Placental epithelial cell (primary cell): Measurements from ENCODE around the gene VRTN. TPM values are rescaled to one million over a fixed set of nuclear protein-coding genes. Genes with fewer than 3 reads are reported as not detected.

Source experiments
- total RNA-seq: library from RNA; depleted of rRNA; stranded (reverse); fragments of >200 nt; gene quantifications from 2 replicates; pipeline ENCODE4 v1.2.3, GENCODE V29; 2012

Gene VRTN, protein sequence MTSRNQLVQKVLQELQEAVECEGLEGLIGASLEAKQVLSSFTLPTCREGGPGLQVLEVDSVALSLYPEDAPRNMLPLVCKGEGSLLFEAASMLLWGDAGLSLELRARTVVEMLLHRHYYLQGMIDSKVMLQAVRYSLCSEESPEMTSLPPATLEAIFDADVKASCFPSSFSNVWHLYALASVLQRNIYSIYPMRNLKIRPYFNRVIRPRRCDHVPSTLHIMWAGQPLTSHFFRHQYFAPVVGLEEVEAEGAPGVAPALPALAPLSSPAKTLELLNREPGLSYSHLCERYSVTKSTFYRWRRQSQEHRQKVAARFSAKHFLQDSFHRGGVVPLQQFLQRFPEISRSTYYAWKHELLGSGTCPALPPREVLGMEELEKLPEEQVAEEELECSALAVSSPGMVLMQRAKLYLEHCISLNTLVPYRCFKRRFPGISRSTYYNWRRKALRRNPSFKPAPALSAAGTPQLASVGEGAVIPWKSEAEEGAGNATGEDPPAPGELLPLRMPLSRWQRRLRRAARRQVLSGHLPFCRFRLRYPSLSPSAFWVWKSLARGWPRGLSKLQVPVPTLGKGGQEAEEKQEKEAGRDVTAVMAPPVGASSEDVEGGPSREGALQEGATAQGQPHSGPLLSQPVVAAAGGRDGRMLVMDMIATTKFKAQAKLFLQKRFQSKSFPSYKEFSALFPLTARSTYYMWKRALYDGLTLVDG
- total RNA-seq: not detected in 2 replicates

DNA sequence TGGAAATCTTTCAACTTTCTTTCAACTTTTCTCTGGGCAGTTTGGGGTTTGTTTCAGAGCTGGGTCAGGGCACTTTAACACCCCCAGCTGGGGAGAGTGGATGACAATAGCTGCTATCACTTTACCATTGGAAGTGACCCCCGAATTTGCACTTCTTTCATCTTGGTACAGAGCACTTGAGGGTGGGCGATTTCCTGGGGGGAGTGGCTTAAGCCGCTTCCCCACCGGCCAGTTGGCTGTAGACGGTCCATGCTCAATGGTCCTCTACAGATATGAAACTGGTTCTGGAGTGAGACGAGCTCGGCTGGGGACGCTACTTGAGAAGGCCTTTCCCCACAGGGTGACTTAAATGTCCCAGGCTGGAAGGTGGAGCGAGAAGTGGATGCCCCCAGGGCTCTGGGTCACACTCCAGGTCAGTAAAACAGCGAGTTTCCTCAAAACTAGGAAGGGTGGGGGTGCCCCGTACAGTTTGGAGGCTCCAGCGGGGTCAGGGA, at the start of gene VRTN:
Gene VRTN, plus strand, starts transcription at position 231 of the 494 bp plus-strand sequence. CDS start 8,313 bp downstream, outside the sequence.

GRCh38 chr14:74302634-74303569, 45.4 kb upstream of the VRTN start, which contains the start of gene ABCD4:
TSS of gene ABCD4 (minus strand) at chr14:74302934. CDS start at chr14:74302912, 22 bp downstream.

Other genes with a start within 250 kb of the VRTN start
- not detected in 2 replicates for gene VSX2, start 109.0 kb upstream of the VRTN start, total RNA-seq
- gene ABCD4, start 45.5 kb upstream of the VRTN start, total RNA-seq: 34.1 and 34.2 TPM in 2 replicates
- not detected in 2 replicates for gene SYNDIG1L, start 77.7 kb downstream of the VRTN start, total RNA-seq
- gene NPC2, start 144.8 kb downstream of the VRTN start, total RNA-seq: 281 and 283 TPM in 2 replicates
- 13.1 and 18.1 TPM in 2 replicates for gene ISCA2, start 145.3 kb downstream of the VRTN start, total RNA-seq